T-helper 2 cell treated with Interferon-gamma antibody and Interleukin-4, amounts not matched to agents 100 ng/mL and 5 ng/mL, for 36 hours (primary cell): ENCODE data around the gene CERS2. TPM values are rescaled to one million over a fixed set of nuclear protein-coding genes. Genes with fewer than 3 reads are reported as not detected.

Experiments
- intact Hi-C: fragments of 100-400 bp; cut with micrococcal nuclease; formaldehyde crosslinking; loops from one replicate; pipeline ENCODE4 v1.15.1; 2023
- total RNA-seq: library from RNA; stranded (reverse); gene quantifications from 2 replicates; pipeline ENCODE4 v1.2.3, GENCODE V29; 2022

The CERS2 gene
- total RNA-seq, 1 donor from 2014 or later: 167 TPM

GRCh38 chr1:150925080-150925479 lies 49.6 kb downstream of the CERS2 start:
- intact Hi-C loops: loop anchor here (5.0 to 10.0 kb wide), 4 partner anchors 52 to 300 kb away; partner anchors contain the start of genes ENSA and GOLPH3L

GRCh38 chr1:150922519-150922975 lies 52.1 kb downstream of the CERS2 start:
- intact Hi-C loops: loop anchor here (5.0 to 10.0 kb wide), 3 partner anchors 78 to 298 kb away; partner anchors contain the start of genes CTSS and ENSA

DNA sequence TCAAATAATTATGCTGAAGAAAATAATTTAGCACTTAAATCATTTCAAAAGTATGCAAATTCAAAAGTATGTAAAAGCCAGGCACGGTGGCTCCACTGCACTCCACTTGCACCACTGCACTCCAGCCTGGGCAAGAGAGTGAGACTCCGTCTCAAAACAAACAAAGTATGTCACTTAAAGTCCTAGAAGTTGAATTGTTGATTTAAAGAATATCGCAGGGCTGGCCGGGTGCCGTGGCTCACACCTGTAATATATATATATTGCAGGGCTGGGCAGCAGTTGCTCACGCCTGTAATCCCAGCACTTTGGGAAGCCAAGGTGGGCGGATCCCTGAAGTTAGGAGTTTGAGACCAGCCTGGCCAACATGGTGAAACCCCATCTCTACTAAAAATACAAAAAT lies 57.2 kb downstream of the CERS2 start:
- intact Hi-C loops: no loop called here

Other genes with a start within 250 kb of the CERS2 start
- 80.4 and 89.5 TPM in 2 replicates for gene CTSS, start 209.1 kb downstream of the CERS2 start, total RNA-seq
- gene CTSK, start 166.6 kb downstream of the CERS2 start, total RNA-seq: 4.3 and 4.5 TPM in 2 replicates
- gene ARNT, start 98.2 kb downstream of the CERS2 start, total RNA-seq: 38.1 and 40.5 TPM in 2 replicates
- gene CTXND2, start 87.7 kb downstream of the CERS2 start, total RNA-seq: not detected in 2 replicates
- 52.2 and 52.4 TPM in 2 replicates for gene SETDB1, start 48.5 kb downstream of the CERS2 start, total RNA-seq
- 0.09 TPM in 1 of 2 replicates, not detected in the other for gene ANXA9, start 7.5 kb upstream of the CERS2 start, total RNA-seq
- 20.9 and 21.4 TPM in 2 replicates for gene MINDY1, start 32.1 kb upstream of the CERS2 start, total RNA-seq
- 13.9 and 16.6 TPM in 2 replicates for gene PRUNE1, start 33.6 kb upstream of the CERS2 start, total RNA-seq
- gene BNIPL, start 61.8 kb upstream of the CERS2 start, total RNA-seq: 1.1 and 1.5 TPM in 2 replicates
- gene C1orf56, start 72.9 kb upstream of the CERS2 start, total RNA-seq: 1.0 and 1.8 TPM in 2 replicates
- 345 and 347 TPM in 2 replicates for gene CDC42SE1, start 84.8 kb upstream of the CERS2 start, total RNA-seq
- 3.4 and 4.0 TPM in 2 replicates for gene MLLT11, start 85.6 kb upstream of the CERS2 start, total RNA-seq
- gene GABPB2, start 95.9 kb upstream of the CERS2 start, total RNA-seq: 27.4 and 28.7 TPM in 2 replicates
- gene SEMA6C, start 171.8 kb upstream of the CERS2 start, total RNA-seq: 1.6 and 1.8 TPM in 2 replicates
- 27.7 and 28.5 TPM in 2 replicates for gene TNFAIP8L2, start 181.8 kb upstream of the CERS2 start, total RNA-seq
- gene LYSMD1, start 191.1 kb upstream of the CERS2 start, total RNA-seq: 2.8 and 2.9 TPM in 2 replicates
- gene SCNM1, start 191.3 kb upstream of the CERS2 start, total RNA-seq: 61.1 and 63.0 TPM in 2 replicates
- gene TMOD4, start 201.1 kb upstream of the CERS2 start, total RNA-seq: 1.7 and 2.8 TPM in 2 replicates
- 75.6 and 78.2 TPM in 2 replicates for gene VPS72, start 215.4 kb upstream of the CERS2 start, total RNA-seq
- 68.5 and 71.7 TPM in 2 replicates for gene PIP5K1A, start 223.7 kb upstream of the CERS2 start, total RNA-seq